Measurements from ENCODE around the gene MUC5B.
"Not testable (repeated sequence)": the region's sequence is repeated elsewhere in the genome, so short reads cannot be mapped to it uniquely, and the experiment has no call there.

Gene MUC5B

DNA sequence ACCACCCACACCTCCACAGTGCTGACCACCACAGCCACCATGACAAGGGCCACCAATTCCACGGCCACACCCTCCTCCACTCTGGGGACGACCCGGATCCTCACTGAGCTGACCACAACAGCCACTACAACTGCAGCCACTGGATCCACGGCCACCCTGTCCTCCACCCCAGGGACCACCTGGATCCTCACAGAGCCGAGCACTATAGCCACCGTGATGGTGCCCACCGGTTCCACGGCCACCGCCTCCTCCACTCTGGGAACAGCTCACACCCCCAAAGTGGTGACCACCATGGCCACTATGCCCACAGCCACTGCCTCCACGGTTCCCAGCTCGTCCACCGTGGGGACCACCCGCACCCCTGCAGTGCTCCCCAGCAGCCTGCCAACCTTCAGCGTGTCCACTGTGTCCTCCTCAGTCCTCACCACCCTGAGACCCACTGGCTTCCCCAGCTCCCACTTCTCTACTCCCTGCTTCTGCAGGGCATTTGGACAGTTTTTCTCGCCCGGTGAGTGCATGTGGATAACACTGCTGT lies 28.4 kb downstream of the MUC5B start:
- DNase-seq (ENCODE audit: low read depth), result no peak

DNA sequence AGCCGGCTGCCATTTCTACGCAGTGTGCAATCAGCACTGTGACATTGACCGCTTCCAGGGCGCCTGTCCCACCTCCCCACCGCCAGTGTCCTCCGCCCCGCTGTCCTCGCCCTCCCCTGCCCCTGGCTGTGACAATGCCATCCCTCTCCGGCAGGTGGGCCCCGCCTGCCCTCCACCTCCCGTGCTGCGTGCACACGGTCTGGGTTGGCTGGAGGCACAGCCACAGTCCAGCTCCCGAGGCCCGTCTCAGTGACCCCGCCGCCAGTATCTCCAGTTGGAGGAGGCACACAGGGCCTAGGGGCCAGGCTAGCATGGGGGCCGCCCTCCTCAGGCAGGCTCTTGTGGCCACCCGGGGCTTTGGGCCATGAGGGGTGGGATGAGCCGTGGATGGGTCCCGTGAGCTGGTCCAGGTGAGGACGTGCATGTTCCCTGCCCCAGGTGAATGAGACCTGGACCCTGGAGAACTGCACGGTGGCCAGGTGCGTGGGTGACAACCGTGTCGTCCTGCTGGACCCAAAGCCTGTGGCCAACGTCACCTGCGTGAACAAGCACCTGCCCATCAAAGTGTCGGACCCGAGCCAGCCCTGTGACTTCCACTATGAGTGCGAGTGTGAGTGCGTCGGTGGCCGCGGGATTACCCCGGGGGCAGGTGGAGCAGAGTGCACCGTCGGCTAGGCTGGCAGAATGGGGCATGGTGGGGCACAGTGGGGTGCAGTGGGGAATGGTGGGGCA lies 29.7 kb downstream of the MUC5B start:
- no peak for DNase-seq (ENCODE audit: low read depth)

DNA sequence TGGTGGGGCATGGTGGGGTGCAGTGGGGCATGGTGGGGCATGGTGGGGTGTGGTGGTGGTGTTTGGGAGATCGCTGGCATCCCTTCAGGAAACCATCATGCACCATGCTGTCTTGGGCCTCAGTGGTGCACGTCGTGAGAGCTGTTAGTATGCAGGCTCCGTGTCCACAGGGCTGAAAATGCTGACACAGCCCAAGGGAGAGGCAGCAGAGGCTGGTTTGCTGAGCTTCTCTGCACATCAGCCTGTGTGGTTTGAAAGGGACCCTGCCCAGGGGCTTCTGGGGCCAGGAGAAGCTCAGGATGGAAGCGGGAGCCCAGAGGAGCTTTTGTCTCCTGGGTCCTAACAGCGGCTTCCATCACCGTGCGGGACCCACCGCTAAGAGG lies 30.2 kb downstream of the MUC5B start:
- no peak for DNase-seq (ENCODE audit: low read depth)

DNA sequence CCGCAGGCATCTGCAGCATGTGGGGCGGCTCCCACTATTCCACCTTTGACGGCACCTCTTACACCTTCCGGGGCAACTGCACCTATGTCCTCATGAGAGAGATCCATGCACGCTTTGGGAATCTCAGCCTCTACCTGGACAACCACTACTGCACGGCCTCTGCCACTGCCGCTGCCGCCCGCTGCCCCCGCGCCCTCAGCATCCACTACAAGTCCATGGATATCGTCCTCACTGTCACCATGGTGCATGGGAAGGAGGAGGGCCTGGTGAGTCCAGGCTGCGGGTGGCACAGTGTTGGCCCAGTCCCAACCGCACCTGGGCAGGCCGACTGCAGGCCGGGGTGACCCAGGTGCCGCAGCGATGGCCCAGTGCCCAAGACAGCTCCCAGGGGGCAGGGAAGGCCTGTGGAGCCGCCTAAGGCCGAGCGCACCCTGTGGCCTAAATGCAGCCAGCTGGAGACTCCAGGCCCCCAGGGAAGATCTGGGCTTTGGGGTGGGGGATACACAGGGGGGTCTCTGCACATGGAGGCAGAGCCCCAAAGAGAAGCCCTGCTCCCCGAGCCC lies 31.3 kb downstream of the MUC5B start:
- DNase-seq (ENCODE audit: low read depth), result no peak

DNA sequence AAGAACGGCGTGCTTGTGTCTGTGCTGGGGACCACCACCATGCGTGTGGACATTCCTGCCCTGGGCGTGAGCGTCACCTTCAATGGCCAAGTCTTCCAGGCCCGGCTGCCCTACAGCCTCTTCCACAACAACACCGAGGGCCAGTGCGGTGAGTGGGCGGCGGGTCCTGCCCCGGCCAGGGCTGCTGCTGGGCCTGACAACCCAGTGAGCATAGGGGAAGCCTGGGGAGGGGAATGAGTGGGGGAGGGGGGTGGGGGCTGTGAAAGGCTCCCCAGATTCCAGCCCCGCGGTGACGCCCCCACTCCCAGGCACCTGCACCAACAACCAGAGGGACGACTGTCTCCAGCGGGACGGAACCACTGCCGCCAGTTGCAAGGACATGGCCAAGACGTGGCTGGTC lies 31.9 kb downstream of the MUC5B start:
- DNase-seq (ENCODE audit: low read depth), result no peak

DNA sequence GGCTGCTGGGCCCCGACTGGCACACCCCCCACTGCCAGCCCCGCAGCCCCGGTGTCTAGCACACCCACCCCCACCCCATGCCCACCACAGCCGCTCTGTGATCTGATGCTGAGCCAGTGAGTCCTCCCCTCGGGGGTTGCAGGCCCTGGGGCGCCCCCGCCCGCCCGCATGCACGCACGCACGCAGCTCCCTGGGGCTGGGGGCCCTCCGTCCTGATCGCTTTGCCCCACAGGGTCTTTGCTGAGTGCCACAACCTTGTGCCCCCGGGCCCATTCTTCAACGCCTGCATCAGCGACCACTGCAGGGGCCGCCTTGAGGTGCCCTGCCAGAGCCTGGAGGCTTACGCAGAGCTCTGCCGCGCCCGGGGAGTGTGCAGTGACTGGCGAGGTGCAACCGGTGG lies 32.3 kb downstream of the MUC5B start:
- no peak for DNase-seq (ENCODE audit: low read depth)

DNA sequence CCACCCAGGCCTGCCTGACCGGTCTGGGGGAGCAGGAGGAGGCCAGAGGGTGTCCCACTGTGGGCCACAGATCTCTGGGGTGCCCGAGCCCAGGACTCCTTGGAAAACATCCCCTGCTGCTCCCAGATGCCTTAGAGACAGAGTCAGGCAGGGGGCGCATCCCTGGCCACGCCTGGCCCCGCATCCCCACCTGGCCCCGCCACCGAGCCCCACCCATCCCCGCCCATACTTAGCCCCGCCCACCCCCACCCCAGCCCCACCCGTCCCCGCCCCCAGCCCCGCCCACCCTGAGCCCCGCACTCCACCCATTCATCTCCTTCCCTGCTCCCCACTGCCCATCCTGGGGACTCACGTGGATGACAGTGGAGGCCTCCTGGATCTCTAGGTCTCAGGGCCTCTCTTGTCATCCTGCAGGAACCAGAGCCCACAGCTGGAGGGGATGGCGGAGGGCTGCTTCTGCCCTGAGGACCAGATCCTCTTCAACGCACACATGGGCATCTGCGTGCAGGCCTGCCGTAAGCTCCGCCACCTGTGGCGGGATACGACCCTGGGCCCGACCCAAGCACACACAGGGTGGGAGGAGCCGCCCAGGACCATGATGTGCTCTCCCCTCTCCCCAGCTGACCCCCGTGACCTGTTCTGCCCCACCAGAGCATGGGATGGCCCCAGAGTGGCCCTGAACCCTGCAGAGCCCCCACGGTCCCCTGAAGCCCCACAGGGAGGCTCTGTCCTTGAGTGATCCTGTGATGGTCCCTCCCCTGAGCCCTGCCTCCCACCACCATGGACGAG lies 33.6 kb downstream of the MUC5B start:
- no peak for DNase-seq (ENCODE audit: low read depth)

DNA sequence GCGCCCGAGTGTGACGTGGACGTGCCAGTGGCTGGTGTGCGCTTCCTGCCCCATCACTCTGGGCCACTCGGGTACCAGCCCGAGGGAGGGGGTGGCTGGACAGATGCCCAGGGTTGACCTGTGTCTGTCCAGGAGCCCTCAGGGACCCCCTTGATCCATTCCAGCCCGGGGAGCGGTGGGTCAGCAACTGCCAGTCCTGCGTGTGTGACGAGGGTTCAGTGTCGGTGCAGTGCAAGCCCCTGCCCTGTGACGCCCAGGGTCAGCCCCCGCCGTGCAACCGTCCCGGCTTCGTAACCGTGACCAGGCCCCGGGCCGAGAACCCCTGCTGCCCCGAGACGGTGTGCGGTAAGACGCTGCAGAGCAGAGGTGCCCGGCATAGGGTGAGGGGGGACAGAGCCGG lies 34.5 kb downstream of the MUC5B start:
- DNase-seq (ENCODE audit: low read depth), result no peak

DNA sequence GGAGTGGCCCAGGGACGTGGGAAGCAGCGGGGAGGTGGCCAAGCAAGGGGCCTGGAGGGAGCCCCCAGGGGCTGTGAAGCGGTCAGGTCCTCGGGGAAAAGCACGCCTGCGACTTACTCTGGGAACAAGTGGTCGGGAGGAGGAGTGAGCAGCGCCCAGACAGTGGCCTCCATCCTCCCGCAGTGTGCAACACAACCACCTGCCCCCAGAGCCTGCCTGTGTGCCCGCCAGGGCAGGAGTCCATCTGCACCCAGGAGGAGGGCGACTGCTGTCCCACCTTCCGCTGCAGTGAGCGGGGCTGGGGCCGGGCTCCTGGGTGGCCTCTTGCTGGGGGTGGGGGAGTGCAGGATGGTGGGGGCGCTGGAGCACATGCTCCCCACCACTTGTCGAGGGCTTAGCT lies 35.0 kb downstream of the MUC5B start:
- DNase-seq (ENCODE audit: low read depth), result no peak

DNA sequence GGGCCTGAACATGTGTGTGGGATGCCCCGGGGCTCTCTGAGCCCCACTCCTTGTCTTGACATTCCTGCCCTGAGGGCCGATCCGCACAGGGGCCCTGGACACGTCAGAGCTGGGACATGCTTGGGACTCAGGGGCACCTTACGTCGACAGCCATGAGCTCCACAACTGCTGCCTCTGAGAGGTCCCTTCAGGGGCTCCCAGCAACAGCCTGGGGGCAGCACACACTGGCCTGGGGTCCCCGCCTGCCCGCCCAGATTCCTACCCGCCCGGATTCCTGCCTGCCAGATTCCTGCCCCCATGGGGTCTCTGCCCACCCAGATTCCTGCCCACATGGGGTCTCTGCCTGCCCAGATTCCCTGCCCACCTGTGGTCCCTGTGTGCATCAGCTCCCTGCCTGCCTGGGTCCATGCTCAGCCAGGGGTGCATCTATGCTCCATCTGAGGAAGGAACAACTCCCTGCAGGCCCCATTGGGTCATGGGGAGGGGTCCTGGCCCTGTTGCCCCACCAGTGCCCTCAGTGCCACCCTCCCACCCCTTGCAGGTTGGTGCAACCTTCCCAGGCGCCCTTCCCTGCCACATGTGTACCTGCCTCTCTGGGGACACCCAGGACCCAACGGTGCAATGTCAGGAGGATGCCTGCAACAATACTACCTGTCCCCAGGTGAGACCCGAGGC lies 35.7 kb downstream of the MUC5B start:
- no peak for DNase-seq (ENCODE audit: low read depth)

DNA sequence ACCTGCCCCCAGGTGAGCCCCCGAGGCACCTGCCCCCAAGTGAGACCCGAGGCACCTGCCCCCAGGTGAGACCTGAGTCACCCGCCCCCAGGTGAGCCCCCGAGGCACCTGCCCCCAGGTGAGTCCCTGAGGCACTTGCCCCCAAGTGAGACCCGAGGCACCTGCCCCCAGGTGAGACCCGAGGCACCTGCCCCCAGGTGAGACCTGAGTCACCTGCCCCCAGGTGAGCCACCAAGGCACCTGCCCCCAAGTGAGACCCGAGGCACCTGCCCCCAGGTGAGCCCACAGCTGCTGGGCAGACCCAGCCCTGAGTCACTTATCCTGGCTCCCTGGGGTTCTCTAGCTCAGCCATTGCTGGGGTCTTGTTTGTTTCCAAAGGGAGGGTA lies 36.2 kb downstream of the MUC5B start:
- no peak for DNase-seq (ENCODE audit: low read depth)

DNA sequence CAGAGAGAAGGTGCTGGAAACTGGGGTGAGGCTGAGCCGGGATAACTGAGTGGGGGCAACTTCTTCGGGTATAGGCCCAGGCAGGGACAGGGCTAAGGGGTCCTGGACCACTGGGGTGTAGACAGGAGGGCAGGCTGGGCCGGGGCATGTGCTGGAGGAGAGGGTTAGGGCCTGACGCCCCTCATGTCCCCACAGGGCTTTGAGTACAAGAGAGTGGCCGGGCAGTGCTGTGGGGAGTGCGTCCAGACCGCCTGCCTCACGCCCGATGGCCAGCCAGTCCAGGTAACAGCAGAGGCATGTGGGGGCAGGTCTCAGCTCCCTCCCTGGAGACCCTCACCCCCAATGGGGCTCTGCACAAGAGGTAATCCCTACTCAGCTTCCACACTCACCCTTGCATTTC lies 36.7 kb downstream of the MUC5B start:
- no peak for DNase-seq (ENCODE audit: low read depth)

DNA sequence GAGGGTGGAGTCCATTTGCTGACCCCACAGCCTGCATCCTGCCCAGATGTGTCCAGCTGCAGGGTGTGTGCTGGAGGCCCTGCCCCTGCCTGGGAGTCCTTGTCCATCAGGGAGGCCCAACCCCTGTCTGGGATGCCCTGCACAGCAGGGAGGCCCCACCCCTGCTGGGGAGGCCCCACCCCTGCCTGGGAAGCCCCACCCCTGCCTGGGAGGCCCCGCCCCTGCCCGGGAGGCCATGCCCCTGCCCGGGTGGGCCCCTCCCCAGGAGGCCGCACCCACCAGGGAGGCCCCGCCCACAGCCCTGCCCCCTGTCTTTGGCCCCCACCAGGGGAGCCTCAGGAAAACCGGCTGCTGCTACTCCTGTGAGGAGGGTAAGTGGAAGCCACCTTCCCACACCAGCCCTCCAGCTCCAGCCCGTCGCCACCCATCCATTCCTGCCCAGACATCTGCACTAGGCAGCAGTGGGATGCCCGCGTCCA lies 37.2 kb downstream of the MUC5B start:
- DNase-seq (ENCODE audit: low read depth), result peak; percentile 15

DNA sequence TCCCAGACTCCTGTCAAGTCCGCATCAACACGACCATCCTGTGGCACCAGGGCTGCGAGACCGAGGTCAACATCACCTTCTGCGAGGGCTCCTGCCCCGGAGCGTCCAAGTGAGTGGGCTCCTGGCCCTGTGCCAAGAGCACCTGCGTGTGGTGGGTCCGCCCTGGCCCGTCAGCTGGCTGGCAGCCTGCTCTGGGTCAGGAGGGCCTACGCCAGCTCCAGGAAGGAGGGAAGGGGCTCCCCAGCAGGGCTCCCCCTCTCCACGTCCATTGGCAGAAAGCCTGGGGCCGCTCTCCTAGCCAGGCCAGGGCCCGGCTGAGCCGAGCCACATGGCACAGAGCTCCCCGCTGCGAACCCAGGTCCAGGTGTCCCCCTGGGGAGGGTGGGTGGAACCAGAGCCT lies 37.8 kb downstream of the MUC5B start:
- no peak for DNase-seq (ENCODE audit: low read depth)

DNA sequence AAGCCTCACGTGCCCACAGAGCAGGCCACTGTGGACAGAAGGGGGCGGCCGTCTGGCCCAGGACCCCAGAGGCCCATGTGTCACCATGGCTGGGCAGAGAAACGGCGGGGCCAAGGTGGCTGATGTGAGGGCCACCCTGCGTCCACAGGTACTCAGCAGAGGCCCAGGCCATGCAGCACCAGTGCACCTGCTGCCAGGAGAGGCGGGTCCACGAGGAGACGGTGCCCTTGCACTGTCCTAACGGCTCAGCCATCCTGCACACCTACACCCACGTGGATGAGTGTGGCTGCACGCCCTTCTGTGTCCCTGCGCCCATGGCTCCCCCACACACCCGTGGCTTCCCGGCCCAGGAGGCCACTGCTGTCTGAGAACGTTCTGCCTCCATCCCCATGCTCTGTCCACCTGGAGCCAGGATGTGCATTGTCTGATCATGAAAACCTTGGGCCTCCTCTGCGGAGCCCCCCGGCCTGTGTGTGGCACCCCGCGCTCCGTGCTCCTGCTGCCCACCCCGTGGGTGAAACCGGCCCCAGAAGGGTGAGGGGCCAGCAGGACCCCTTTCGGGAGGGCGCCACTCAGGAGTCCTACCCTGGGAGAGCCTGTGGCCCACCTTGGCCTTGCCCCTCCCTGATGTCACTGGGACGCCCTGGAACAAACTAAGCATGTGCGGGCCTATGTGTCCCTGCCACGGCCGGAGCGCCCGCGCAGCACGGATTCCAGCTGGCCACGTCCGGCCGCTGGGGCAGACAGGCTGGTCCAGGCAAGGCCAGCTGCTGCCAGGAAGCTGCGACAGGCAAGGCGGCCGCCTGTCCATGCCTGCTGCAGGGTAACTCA lies 38.6 kb downstream of the MUC5B start:
- no peak for DNase-seq (ENCODE audit: low read depth)

DNA sequence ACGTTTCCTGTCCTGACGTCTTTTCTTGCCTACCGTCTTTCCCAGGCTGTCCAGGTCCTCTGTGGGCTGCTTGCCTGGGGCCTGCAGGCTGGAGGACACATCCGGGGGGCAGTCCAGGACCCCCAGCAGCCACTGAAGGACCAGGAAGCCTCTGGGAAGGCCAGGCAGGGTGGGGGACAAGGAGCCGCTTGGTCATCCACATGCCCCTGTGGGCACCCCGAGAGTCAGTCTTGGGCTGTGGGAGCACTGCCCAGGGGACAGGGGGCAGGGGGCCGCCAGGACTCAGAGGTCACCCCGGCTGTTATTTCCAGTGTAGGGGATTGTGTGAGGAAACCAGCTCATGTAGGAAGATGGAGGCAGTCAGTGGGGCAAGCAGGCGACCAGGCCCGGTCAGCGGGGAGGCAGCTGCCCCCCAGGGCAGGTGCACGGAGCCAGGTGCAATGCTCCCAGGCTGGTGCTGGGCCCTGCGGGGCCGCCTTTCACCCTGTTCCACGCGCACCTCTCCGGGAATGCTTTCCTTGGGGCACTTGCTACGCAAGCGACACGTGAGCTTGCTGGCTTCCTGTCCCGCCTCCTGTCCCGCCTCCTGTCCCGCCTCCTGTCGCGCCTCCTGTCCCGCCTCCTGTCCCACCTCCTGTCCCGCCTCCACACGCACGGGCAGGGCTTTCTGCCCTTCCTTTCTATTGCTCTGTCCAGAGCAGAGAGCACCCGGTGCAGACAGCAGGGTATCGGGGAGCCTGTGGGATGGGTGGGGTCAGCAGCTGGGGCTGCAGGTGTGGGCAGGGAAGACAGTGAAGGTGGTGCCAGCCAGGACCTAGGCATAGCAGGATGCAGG lies 39.5 kb downstream of the MUC5B start:
- peak; percentile 75 for DNase-seq (ENCODE audit: low read depth)

DNA sequence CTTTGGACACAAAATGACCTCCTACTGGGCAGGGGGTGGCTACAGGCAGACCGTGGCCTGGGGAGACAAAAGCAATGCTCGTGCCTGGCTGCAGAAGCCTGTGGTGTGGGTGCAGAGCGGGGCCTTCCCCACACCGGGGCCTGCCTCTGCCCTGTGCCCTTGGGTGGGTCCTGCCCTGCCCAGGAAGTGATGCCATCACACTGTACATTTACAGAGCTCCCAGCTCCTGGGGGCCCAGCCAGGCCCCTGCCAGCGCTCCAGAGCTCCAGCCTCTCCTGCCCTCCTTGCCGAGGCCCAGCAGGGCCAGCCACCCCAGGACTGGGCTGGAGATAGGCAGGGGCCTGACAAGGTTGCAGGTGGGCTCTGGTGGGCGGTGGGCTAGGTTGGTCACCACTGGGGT lies 40.1 kb downstream of the MUC5B start:
- DNase-seq (ENCODE audit: low read depth), result no peak

DNA sequence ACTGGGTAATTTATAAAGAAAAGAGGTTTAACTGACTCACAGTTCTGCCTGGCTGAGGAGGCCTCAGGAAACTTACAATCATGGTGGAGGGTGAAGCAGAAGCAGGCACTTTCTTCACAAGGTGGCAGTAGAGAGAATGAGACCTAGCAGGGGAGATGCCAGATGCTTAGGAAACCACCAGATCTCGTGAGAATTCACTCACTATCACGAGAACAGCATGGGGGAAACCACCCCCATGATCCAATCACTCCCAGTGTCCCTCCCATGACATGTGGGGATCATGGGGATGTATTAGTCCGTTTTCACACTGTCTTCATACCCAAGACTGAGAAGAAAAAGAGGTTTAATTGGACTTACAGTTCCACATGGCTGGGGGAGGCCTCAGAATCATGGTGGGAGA lies 41.6 kb downstream of the MUC5B start:
- DNase-seq (ENCODE audit: low read depth), result not testable (repeated sequence)

DNA sequence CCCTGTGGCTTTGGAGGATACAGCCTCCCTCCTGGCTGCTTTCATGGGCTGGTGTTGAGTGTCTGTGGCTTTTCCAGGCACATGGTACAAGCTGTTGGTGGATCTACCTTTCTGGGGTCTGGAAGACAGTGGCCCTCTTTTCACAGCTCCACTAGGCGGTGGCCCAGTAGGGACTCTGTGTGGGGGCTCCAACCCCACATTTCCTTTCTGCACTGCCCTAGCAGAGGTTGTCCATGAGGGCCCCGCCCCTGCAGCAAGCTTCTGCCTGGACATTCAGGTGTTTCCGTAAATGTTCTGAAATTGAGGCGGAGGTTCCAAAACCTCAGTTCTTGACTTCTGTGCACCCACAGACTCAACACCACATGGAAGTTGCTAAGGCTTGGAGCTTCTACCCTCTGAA lies 42.6 kb downstream of the MUC5B start:
- DNase-seq (ENCODE audit: low read depth), result not testable (repeated sequence)

DNA sequence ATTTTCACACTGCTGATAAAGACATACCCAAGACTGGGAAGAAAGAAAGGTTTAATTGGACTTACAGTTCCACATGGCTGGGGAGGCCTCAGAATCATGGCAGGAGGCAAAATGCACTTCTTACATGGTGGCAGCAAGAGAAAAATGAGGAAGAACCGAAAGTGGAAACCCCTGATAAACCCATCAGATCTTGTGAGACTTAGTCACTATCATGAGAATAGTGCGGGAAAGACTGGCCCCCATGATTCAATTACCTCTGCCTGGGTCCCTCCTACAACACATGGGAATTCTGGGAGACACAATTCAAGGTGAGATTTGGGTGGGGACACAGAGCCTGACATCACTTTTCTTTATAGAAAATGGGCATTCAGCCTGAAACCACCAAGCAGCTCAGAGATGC lies 44.1 kb downstream of the MUC5B start:
- DNase-seq (ENCODE audit: low read depth), result not testable (repeated sequence)
